MCF 10A (cell line): ENCODE measurements around the gene KIF21B. TPM values are rescaled to one million over a fixed set of nuclear protein-coding genes. Genes with fewer than 3 reads are reported as not detected.
A peak's percentile ranks its signal among the peaks of the same experiment; 100 is the strongest.

ENCODE experiments used
- BruUV-seq: library from RNA; stranded (reverse); fragments of 400-500 nt; replicated peaks from 2 replicates; lab custom pipeline; 2021; lab: Mats Ljungman, UMichigan
- CTCF ChIA-PET: fragments of 300-600 bp; sonication (Branson Sonifier 250); formaldehyde crosslinking; extraction: SDS; loops from one replicate; lab custom pipeline; 2021; ENCODE audit warnings: antibody characterized with exemption, inconsistent platforms; lab: Yijun Ruan, JAX
- POLR2A ChIA-PET: fragments of 300-600, 350-650 bp; sonication (Branson Sonifier 250); formaldehyde crosslinking; extraction: SDS; loops from one replicate; lab custom pipeline; 2020; ENCODE audit warnings: antibody characterized with exemption, inconsistent platforms; lab: Yijun Ruan, JAX
- DNase-seq: peaks from one replicate; pipeline ENCODE4 v3.0.0-alpha.2; 2018; ENCODE audit not compliant: unreplicated experiment
- H3K27ac Mint-ChIP-seq: one replicate; pipeline ENCODE4 v1.8.0; 2022; ENCODE audit warnings: mild to moderate bottlenecking, low read depth, mixed read lengths; ENCODE audit not compliant: unreplicated experiment
- H3K27me3 Mint-ChIP-seq: one replicate; pipeline ENCODE4 v1.8.0; 2022; ENCODE audit warnings: mixed read lengths; ENCODE audit not compliant: insufficient read depth, unreplicated experiment
- H3K36me3 Mint-ChIP-seq: one replicate; pipeline ENCODE4 v1.8.0; 2022; ENCODE audit warnings: mild to moderate bottlenecking, moderate library complexity, mixed read lengths; ENCODE audit not compliant: insufficient read depth, unreplicated experiment
- H3K4me1 Mint-ChIP-seq: one replicate; pipeline ENCODE4 v1.8.0; 2022; ENCODE audit warnings: mixed read lengths; ENCODE audit not compliant: insufficient read depth, unreplicated experiment
- H3K4me3 Mint-ChIP-seq: one replicate; pipeline ENCODE4 v1.8.0; 2022; ENCODE audit warnings: mild to moderate bottlenecking, moderate library complexity, mixed read lengths; ENCODE audit not compliant: unreplicated experiment
- H3K9me3 Mint-ChIP-seq: one replicate; pipeline ENCODE4 v1.8.0; 2022; ENCODE audit warnings: mixed read lengths; ENCODE audit not compliant: unreplicated experiment
- intact Hi-C: fragments of 100-400 bp; cut with micrococcal nuclease; formaldehyde crosslinking; loops from 2 replicates; pipeline ENCODE4 v1.14.1; 2022
- total RNA-seq: library from RNA; stranded (reverse); gene quantifications from 2 replicates; pipeline ENCODE4 v1.2.3, GENCODE V29; 2022
- TF ChIP-seq, protein P1 (sequence below): fragments of 200-600 bp; IDR thresholded peaks from one replicate; pipeline ENCODE4 v1.8.0; 2022; ENCODE audit warnings: antibody characterized with exemption, mild to moderate bottlenecking; ENCODE audit not compliant: unreplicated experiment

The KIF21B gene
- total RNA-seq, 1 experiment from 2014 or later = 12.7 TPM

DNA sequence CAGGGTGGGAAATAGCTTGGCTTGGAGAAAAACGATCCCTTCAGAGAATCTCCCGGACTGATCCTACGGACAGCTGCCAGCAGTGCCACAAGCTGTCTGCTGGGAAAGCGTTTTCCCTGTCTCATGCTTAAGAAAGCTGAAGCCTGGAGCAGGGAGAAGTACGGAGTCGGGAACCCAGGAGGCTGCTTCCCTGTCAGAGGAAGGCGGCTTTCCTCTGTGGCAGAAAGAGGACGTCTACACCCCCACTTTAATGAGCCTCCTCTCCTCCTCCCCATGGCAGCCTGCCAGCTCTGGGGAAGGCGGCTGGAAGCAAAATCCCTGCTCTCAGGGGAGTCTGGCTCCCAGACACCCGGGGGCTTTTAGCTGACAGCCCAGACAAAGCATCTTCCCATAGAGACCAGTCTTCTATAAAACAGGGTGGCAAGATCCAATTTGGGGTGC, 7.3 kb downstream of the KIF21B start:
- Mint-ChIP-seq H3K4me1 (peaks cover 32% of the 10 kb centered on the region), H3K27me3 (no peaks in the 10 kb centered on the region), H3K27ac (no peak overlapping the region), H3K9me3 (no peaks in the 10 kb centered on the region), H3K4me3 (no peak overlapping the region), H3K36me3 (no peaks in the 10 kb centered on the region)
- peak; percentile 46 for DNase-seq
- intact Hi-C loops = no loop called here
- ChIA-PET CTCF (interaction anchor here (0.5 to 5.8 kb wide), 12 partner anchors 12 to 239 kb away, joined by 3 to 47 read pairs (median 3); no protein-coding TSS in a partner anchor), POLR2A (interaction anchor here (1.0 to 1.1 kb wide), 2 partner anchors 9 to 122 kb away, joined by 3 to 5 read pairs; partner anchors contain the start of gene INAVA)
- TF ChIP-seq, protein P1, sequence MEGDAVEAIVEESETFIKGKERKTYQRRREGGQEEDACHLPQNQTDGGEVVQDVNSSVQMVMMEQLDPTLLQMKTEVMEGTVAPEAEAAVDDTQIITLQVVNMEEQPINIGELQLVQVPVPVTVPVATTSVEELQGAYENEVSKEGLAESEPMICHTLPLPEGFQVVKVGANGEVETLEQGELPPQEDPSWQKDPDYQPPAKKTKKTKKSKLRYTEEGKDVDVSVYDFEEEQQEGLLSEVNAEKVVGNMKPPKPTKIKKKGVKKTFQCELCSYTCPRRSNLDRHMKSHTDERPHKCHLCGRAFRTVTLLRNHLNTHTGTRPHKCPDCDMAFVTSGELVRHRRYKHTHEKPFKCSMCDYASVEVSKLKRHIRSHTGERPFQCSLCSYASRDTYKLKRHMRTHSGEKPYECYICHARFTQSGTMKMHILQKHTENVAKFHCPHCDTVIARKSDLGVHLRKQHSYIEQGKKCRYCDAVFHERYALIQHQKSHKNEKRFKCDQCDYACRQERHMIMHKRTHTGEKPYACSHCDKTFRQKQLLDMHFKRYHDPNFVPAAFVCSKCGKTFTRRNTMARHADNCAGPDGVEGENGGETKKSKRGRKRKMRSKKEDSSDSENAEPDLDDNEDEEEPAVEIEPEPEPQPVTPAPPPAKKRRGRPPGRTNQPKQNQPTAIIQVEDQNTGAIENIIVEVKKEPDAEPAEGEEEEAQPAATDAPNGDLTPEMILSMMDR = no peak
- BruUV-seq = no TSS peak

- no peak overlapping the region for H3K27ac Mint-ChIP-seq
- H3K4me3 Mint-ChIP-seq = no peak overlapping the region
- peaks cover 28% of the 10 kb centered on the region for H3K4me1 Mint-ChIP-seq
- intact Hi-C loops = no loop called here
- no peaks in the 10 kb centered on the region for H3K9me3 Mint-ChIP-seq
- BruUV-seq = no TSS peak
- POLR2A ChIA-PET = interaction anchor here (1.0 to 1.1 kb wide), 3 partner anchors 10 to 121 kb away, joined by 3 to 5 read pairs (median 4); partner anchors contain the start of gene INAVA
- CTCF ChIA-PET = interaction anchor here (0.6 to 5.8 kb wide), 16 partner anchors 11 to 817 kb away, joined by 3 to 47 read pairs (median 3); no protein-coding TSS in a partner anchor
- no peak for DNase-seq
- H3K27me3 Mint-ChIP-seq = no peaks in the 10 kb centered on the region
- H3K36me3 Mint-ChIP-seq = no peaks in the 10 kb centered on the region
- TF ChIP-seq, protein P1 = no peak
Measured at GRCh38 chr1:201015551-201016091, 7.9 kb downstream of the KIF21B start.

DNA sequence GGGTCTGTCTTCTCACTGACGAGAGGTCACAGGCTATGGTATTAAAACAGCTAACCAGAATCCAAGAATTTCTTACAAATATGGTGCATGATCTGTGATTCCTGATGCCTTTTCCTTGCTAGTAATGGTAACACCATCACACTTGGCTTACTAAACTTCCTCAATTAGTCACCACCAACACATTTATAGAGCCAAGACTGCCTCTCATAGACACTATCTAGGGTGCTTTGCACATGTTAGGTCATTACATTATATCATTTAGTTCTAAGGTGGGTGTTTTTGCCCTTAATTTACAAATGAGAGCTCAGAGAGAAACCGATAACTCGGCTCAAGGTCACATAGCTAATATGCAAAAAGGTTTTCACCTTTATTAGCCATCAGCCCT, 8.7 kb downstream of the KIF21B start:
- BruUV-seq = no TSS peak
- TF ChIP-seq, protein P1 = no peak
- Mint-ChIP-seq H3K4me1 (peaks cover 20% of the 10 kb centered on the region), H3K27ac (no peak overlapping the region), H3K4me3 (no peak overlapping the region), H3K36me3 (no peaks in the 10 kb centered on the region), H3K9me3 (no peaks in the 10 kb centered on the region), H3K27me3 (no peaks in the 10 kb centered on the region)
- CTCF ChIA-PET = interaction anchor here (0.5 to 5.8 kb wide), 14 partner anchors 7 to 817 kb away, joined by 3 to 47 read pairs (median 3); no protein-coding TSS in a partner anchor
- peak; percentile 33 for DNase-seq
- POLR2A ChIA-PET = interaction anchor here (0.9 to 1.1 kb wide), 3 partner anchors 12 to 121 kb away, joined by 3 to 4 read pairs (median 4); no protein-coding TSS in a partner anchor
- intact Hi-C loops = no loop called here

DNA sequence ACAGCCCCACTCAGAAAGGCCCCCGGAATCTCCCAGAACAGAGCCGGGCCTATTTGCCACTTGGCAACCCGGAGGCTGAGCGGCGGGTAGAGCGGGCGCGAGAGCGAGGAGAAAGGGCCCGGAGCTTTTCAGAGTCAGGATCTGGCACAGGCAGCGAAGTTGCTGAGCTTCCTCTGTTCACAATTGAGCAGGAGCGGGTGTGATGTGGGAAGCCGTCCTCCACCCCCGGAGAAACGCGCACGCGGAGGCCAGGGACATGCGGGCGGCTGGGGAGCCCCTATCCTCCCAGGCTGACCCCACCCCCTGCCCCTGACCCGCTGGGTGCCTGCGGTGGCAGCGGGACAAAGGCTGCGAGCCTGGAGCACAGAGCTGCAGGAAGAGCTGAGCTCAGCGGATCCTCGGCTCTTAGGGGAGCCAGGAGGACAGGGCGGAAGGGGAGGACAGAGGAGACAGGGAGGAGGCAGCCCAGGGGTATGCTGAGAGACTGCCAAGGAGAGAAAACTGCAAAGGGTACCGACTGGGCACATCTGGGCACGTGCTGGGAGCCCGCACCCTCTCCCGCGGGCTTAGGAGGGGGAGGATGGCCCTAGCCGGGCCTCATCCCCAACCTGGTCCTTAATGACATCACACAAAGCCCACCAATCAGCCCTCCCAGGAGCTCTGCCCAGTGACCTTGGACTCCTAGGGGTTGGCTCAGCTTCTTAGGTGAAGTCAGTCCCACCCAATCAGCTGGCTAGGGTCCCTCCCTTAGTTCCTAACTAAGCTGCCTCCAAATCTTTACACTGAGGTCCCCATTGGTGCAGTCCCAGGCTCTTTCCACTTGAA, 9.3 kb downstream of the KIF21B start:
- H3K4me1 Mint-ChIP-seq = peaks cover 14% of the 10 kb centered on the region
- POLR2A ChIA-PET = interaction anchor here (0.9 kb wide), 2 partner anchors 20 to 120 kb away, joined by 3 to 4 read pairs; no protein-coding TSS in a partner anchor
- H3K27me3 Mint-ChIP-seq = no peaks in the 10 kb centered on the region
- BruUV-seq = no TSS peak
- no peak overlapping the region for H3K4me3 Mint-ChIP-seq
- no peak overlapping the region for H3K27ac Mint-ChIP-seq
- no peak for DNase-seq
- H3K36me3 Mint-ChIP-seq = no peaks in the 10 kb centered on the region
- TF ChIP-seq, protein P1 = no peak
- CTCF ChIA-PET = interaction anchor here (0.5 to 5.8 kb wide), 8 partner anchors 8 to 393 kb away, joined by 3 to 47 read pairs (median 4); no protein-coding TSS in a partner anchor
- intact Hi-C loops = no loop called here
- H3K9me3 Mint-ChIP-seq = no peaks in the 10 kb centered on the region
